Measurements from ENCODE around the gene OR4M1.
"Not testable (repeated sequence)": the region's sequence is repeated elsewhere in the genome, so short reads cannot be mapped to it uniquely, and the experiment has no call there.

OR4M1 gene

GRCh38 chr14:19773204-19773603 lies at the start of gene OR4M1:
Gene OR4M1, plus strand, starts transcription at chr14:19773504. Its CDS starts 6,819 bp downstream, at chr14:19780323.
- not testable (repeated sequence) for DNase-seq

GRCh38 chr14:19729359-19729758 lies 43.9 kb upstream of the OR4M1 start:
- no peak for DNase-seq

- no peak for DNase-seq
Measured at GRCh38 chr14:19729763-19730162, 43.5 kb upstream of the OR4M1 start.

DNA sequence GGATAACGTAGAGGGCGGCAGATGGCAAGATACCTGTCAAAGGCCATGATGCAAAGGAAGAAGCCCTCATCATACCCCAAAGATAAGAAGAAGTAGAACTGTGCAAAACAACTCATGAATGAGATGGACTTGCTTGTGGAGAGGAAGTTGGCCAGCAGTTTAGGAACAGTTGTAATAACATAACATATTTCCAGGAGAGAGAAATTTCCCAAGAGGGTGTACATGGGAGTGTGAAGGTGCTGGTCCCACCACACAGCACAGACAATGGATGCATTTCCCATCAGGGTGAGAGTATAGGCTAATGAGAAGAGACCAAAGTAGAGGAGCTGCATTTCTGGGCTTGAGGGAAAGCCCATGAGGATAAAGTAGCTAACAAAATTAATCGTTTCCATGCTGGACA lies 39.4 kb upstream of the OR4M1 start:
- DNase-seq = not testable (repeated sequence)

DNA sequence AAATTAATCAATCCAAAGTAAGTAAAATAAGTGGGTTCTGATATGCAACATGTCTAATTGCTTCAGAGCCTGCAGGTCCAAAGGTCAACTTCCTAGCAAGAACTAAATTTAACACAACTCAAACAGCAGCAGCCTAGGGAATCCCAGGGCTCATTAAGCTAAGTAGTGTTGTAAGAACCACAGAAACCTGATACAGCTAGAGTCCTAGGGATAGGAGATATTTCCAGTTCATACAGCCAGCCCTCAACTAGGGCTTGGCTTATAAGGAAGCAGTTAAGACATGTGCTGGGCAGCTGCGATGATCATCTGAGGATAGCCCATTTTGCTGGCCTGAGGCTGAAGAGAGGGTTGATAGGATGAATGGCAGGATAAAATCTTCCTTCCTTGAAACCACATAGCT lies 30.0 kb upstream of the OR4M1 start, which contains the start of gene OR4Q3:
TSS of gene OR4Q3 (plus strand) at position 316 of the 400 bp plus-strand sequence.
- no peak for DNase-seq

DNA sequence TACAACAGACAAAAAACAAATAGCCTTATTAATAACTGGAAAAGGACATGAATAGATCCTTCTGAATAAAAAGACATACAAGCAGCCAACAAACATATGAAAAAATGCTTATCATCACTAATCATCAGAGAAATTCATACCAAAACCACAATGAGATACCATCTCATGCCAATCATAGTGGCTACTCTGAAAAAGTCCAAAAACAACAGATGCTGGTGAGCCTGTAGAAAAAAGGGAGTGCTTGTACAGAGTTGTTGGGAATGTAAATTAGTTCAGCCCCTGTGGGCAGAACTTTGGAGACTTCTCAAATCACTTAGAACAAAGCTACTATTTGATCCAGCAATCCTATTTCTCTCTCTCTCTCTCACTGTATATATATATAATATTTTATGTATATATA lies 21.0 kb upstream of the OR4M1 start:
- DNase-seq = not testable (repeated sequence)

DNA sequence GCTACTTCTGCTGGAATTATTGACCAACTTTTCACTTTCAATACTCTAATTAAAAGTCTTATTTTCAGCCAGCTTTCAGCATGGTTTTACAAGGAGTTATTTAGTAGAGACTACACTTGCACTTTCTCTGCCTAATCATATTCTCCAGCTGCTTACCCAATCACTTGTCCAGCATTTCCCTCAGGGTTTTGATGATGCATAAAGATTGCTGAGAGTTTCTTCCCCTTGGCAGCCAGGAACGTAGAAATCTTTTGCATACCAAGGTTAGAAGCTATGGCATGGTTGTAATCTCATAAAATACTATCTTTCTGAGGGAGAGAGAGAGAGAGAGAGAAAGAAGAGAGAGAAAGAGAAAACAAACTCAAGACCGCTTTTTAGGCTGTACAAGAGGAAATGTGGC lies 19.1 kb upstream of the OR4M1 start:
- no peak for DNase-seq

GRCh38 chr14:19771491-19771890 lies 1.8 kb upstream of the OR4M1 start:
- DNase-seq = not testable (repeated sequence)

GRCh38 chr14:19771895-19772430 lies 1.3 kb upstream of the OR4M1 start:
- no peak for DNase-seq

GRCh38 chr14:19772454-19772853 lies 850 bp upstream of the OR4M1 start:
- not testable (repeated sequence) for DNase-seq

- DNase-seq = no peak
Measured at GRCh38 chr14:19775587-19775986, 2.3 kb downstream of the OR4M1 start.

- DNase-seq = not testable (repeated sequence)
Measured at GRCh38 chr14:19785848-19786247, 12.5 kb downstream of the OR4M1 start.

DNA sequence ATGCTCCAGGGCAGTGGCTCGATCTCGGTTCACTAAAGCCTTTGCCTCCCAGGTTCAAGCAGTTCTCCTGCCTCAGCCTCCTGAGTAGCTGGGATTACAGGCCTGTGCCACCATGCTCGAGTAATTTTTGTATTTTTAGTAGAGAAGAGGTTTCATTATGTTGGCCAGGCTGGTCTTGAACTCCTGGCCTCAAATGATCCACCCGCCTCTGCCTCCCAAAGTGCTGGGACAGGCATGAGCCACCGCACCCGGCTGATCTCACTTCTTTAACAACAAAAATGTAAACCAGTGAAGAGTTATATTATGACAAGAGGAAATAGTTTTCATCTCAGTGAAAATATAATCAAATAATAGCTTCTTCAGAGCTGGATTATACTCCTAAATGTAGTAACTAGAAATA lies 14.0 kb downstream of the OR4M1 start:
- DNase-seq = not testable (repeated sequence)

GRCh38 chr14:19788150-19788549 lies 14.8 kb downstream of the OR4M1 start:
- DNase-seq = not testable (repeated sequence)

- not testable (repeated sequence) for DNase-seq
Measured at GRCh38 chr14:19796520-19797108, 23.3 kb downstream of the OR4M1 start.

DNA sequence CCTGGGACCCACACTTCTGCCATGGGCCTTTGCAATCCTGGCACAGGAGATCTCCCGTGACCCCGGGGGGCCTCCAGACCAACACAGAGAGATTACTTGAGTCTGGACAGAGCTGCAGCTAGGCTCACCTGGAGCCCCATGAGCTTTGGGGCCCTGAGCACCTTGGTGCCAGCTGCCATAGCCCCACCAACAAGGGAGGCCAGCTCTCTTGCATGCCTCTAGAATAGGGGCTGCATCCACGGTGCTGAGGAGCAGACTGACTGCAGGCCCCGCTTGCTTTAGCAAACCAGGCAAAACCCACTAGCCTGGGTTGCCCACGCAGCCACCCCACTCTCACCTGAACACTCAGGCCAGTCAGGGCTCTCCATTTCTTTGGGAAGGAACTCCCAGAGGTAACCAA lies 26.6 kb downstream of the OR4M1 start:
- no peak for DNase-seq

GRCh38 chr14:19800282-19801117 lies 27.2 kb downstream of the OR4M1 start:
- no peak for DNase-seq

GRCh38 chr14:19801118-19801464 lies 27.8 kb downstream of the OR4M1 start:
- DNase-seq = no peak

- DNase-seq = not testable (repeated sequence)
Measured at GRCh38 chr14:19803470-19803869, 30.2 kb downstream of the OR4M1 start, which contains the start of gene OR4N2. Gene OR4N2, plus strand, starts transcription at chr14:19803770. Its CDS starts 23,679 bp downstream, at chr14:19827449.

- not testable (repeated sequence) for DNase-seq
Measured at GRCh38 chr14:19813171-19813920, 40.0 kb downstream of the OR4M1 start.

- not testable (repeated sequence) for DNase-seq
Measured at GRCh38 chr14:19819879-19820278, 46.6 kb downstream of the OR4M1 start.

GRCh38 chr14:19821016-19821415 lies 47.7 kb downstream of the OR4M1 start:
- not testable (repeated sequence) for DNase-seq

- no peak for DNase-seq
Measured at GRCh38 chr14:19823178-19823577, 49.9 kb downstream of the OR4M1 start.
